Measurements from ENCODE around the gene CDC42BPA. TPM values are rescaled to one million over a fixed set of nuclear protein-coding genes. Genes with fewer than 3 reads are reported as not detected.

The CDC42BPA gene
- total and polyA plus RNA-seq, 2 of the 8 experiments (the other 6 are each of a cell fraction or from before 2014, with no cell fraction given), result 7.1 to 28.5 TPM

- TF ChIP-seq CHD7 (IDR thresholded peaks at IDR 0.05; ENCODE audit: insufficient replicate concordance, low read length) (no peak), CREB1 (IDR thresholded peaks at IDR 0.05) (no peak), POU5F1 (IDR thresholded peaks at IDR 0.05; ENCODE audit: low read depth, low read length) (no peak), POLR2A (IDR thresholded peaks at IDR 0.05; ENCODE audit: control extremely low read depth in 1 of 2, low read depth in 2 of 2, low read length in 2 of 2) (peak; percentile 12 to 72), MAX (IDR thresholded peaks at IDR 0.05) (0 out of 2 replicates have a peak, but pooled peaks have one; percentile 34), NANOG (IDR thresholded peaks at IDR 0.05; ENCODE audit: insufficient read depth, low read depth, low read length, poor library complexity, severe bottlenecking) (no peak), SIN3A (conservative IDR thresholded peaks at IDR 0.05 in 1 of 2, IDR thresholded peaks at IDR 0.05 in 1 of 2; ENCODE audit: low read depth in 1 of 2, low read length in 2 of 2) (peak; percentile 62 to 85; a peak in 2 of 4 replicates), ZNF274 (IDR thresholded peaks at IDR 0.05; ENCODE audit: borderline replicate concordance, extremely low read depth, low read length) (no peak)
- TF ChIP-seq, protein P1, sequence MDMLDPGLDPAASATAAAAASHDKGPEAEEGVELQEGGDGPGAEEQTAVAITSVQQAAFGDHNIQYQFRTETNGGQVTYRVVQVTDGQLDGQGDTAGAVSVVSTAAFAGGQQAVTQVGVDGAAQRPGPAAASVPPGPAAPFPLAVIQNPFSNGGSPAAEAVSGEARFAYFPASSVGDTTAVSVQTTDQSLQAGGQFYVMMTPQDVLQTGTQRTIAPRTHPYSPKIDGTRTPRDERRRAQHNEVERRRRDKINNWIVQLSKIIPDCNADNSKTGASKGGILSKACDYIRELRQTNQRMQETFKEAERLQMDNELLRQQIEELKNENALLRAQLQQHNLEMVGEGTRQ (IDR thresholded peaks at IDR 0.05; ENCODE audit: low read length), result no peak
Measured at GRCh38 chr1:227318853-227319607, 738 bp upstream of the CDC42BPA start (continued).

Data from H1 (cell line).